T-helper 22 cell (primary cell): ENCODE data around the gene FOXK2.

Experiments
- DNase-seq: peaks from one replicate; pipeline ENCODE4 v3.0.0-alpha.2; 2020; ENCODE audit warnings: low read depth

The FOXK2 gene

GRCh38 chr17:82609655-82610054, 90.1 kb downstream of the FOXK2 start:
- DNase-seq: no peak

- DNase-seq: no peak
Measured at GRCh38 chr17:82611140-82612058, 91.9 kb downstream of the FOXK2 start.

- DNase-seq: no peak
Measured at GRCh38 chr17:82613283-82614094, 94.0 kb downstream of the FOXK2 start.

- no peak for DNase-seq
Measured at GRCh38 chr17:82614095-82614631, 94.6 kb downstream of the FOXK2 start.

GRCh38 chr17:82615084-82616020, 95.8 kb downstream of the FOXK2 start:
- no peak for DNase-seq

- no peak for DNase-seq
Measured at GRCh38 chr17:82616021-82616711, 96.6 kb downstream of the FOXK2 start.

GRCh38 chr17:82619211-82619610, 99.7 kb downstream of the FOXK2 start:
- no peak for DNase-seq

- no peak for DNase-seq
Measured at GRCh38 chr17:82619641-82620040, 100.1 kb downstream of the FOXK2 start.

- no peak for DNase-seq
Measured at GRCh38 chr17:82623707-82624106, 104.2 kb downstream of the FOXK2 start.

- DNase-seq: no peak
Measured at GRCh38 chr17:82627405-82627804, 107.9 kb downstream of the FOXK2 start.

- DNase-seq: no peak
Measured at GRCh38 chr17:82629748-82630147, 110.2 kb downstream of the FOXK2 start.

- DNase-seq: no peak
Measured at GRCh38 chr17:82630212-82630611, 110.7 kb downstream of the FOXK2 start.

GRCh38 chr17:82631544-82631943, 112.0 kb downstream of the FOXK2 start:
- no peak for DNase-seq

GRCh38 chr17:82632451-82632850, 112.9 kb downstream of the FOXK2 start:
- no peak for DNase-seq

GRCh38 chr17:82633343-82633742, 113.8 kb downstream of the FOXK2 start:
- DNase-seq: no peak

- DNase-seq: no peak
Measured at GRCh38 chr17:82636626-82637598, 117.4 kb downstream of the FOXK2 start.

GRCh38 chr17:82638183-82638773, 118.7 kb downstream of the FOXK2 start:
- no peak for DNase-seq

- DNase-seq: no peak
Measured at GRCh38 chr17:82639628-82640027, 120.1 kb downstream of the FOXK2 start.

GRCh38 chr17:82640036-82640435, 120.5 kb downstream of the FOXK2 start:
- no peak for DNase-seq
